Measurements from ENCODE around the gene SCAPER.
"Not testable (repeated sequence)": the region's sequence is repeated elsewhere in the genome, so short reads cannot be mapped to it uniquely, and the experiment has no call there.

The SCAPER gene

GRCh38 chr15:76916369-76916768, 11.2 kb upstream of the SCAPER start:
- DNase-seq (ENCODE audit: low spot score), result no peak

DNA sequence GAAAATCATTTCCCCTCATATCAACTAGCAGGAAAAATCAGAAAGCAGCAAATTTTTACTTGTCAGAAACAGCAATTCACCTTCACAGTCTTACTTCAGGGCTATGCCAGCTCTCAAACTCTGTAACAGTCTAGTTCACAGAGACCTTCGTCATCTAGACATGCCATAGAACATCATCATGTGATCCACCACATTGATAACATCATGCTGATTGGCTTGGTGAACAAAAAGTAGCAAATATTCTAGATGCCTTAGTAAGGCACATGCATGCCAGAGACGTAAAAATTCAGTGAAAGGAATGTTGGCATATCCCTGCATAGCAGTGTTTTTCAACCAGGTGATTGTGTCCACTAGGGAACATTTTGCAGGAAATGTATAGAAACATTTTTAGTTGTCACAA, 8.6 kb upstream of the SCAPER start:
- DNase-seq (ENCODE audit: low spot score), result no peak

GRCh38 chr15:76912430-76912829, 7.3 kb upstream of the SCAPER start:
- no peak for DNase-seq (ENCODE audit: low spot score)

DNA sequence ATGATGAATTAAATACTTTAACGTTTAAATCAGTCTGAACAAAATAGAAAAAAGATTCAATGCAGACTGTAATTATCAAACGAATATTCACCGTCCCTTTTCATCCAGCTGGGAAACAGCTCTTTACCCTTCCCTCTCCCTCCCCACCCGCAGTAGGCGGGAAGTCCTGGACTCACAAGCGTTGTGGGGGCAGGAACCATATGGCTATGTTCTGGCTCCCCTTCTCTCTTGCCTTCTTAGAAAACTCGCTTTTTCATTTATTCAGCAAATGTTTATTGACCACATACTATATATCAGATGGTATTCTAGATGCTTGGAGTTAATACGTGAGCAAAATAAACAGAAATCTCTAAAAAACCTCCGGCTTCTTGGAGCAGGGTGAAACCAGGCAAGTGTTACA, 715 bp upstream of the SCAPER start:
- DNase-seq (ENCODE audit: low spot score), result no peak

DNA sequence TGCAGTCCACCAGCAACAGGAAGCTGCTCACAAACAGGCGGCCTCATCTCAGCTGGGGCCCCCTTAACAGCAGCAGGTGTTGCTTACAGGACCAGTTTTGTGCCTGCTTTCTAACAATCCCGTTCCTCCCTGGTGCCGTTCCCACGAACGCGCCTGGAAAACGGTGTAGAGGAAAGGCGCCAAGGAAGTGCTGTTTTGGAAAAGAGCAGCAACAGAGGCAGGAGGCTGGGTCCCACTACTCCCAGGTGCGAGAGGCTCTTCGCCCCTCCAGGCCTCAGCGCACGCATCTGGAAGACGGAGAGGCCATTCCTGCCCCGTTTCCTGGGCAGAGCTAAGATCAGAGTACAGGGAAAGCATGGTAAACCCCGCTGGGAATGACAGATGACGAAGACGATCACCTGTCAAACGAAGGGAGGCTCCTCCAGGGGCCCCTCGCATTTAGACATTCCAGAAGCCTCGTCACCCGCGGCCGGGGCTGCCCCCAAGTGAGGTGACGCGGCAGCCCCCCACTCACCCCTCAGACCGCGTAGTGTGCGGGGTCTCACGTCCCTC, 603 bp downstream of the SCAPER start:
- peak; percentile 60 for DNase-seq (ENCODE audit: low spot score)

GRCh38 chr15:76903251-76903681, 1.9 kb downstream of the SCAPER start:
- DNase-seq (ENCODE audit: low spot score), result peak; percentile 37

GRCh38 chr15:76901965-76902364, 3.2 kb downstream of the SCAPER start:
- no peak for DNase-seq (ENCODE audit: low spot score)

- DNase-seq (ENCODE audit: low spot score), result not testable (repeated sequence)
Observed at GRCh38 chr15:76899931-76900310, 5.2 kb downstream of the SCAPER start.

- not testable (repeated sequence) for DNase-seq (ENCODE audit: low spot score)
Observed at GRCh38 chr15:76899176-76899930, 5.8 kb downstream of the SCAPER start.

GRCh38 chr15:76898102-76898501, 7.0 kb downstream of the SCAPER start:
- no peak for DNase-seq (ENCODE audit: low spot score)

GRCh38 chr15:76894174-76894573, 11.0 kb downstream of the SCAPER start:
- no peak for DNase-seq (ENCODE audit: low spot score)

- DNase-seq (ENCODE audit: low spot score), result not testable (repeated sequence)
Observed at GRCh38 chr15:76892836-76893235, 12.3 kb downstream of the SCAPER start.

- DNase-seq (ENCODE audit: low spot score), result not testable (repeated sequence)
Observed at GRCh38 chr15:76887280-76888141, 17.6 kb downstream of the SCAPER start.

- DNase-seq (ENCODE audit: low spot score), result no peak
Observed at GRCh38 chr15:76885212-76885611, 19.9 kb downstream of the SCAPER start.

- no peak for DNase-seq (ENCODE audit: low spot score)
Observed at GRCh38 chr15:76875911-76876310, 29.2 kb downstream of the SCAPER start.

DNA sequence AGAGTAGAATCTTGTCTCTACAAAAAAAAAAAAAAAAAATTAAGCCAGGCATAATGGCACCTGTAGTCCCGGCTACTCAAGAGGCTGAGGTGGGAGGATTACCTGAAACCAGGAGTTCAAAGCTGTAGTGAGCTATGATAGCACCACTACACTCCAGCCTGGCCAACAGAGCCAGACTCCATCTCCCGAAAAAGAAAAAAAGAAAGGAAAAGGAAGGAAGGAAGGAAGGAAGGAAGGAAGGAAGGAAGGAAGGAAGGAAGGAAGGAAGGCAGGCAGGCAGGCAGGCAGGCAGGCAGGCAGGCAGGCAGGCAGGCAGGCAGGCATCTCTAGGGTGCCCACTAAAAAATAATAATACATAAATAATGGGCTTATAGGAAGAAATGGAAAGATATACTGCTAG, 32.1 kb downstream of the SCAPER start:
- DNase-seq (ENCODE audit: low spot score), result not testable (repeated sequence)

DNA sequence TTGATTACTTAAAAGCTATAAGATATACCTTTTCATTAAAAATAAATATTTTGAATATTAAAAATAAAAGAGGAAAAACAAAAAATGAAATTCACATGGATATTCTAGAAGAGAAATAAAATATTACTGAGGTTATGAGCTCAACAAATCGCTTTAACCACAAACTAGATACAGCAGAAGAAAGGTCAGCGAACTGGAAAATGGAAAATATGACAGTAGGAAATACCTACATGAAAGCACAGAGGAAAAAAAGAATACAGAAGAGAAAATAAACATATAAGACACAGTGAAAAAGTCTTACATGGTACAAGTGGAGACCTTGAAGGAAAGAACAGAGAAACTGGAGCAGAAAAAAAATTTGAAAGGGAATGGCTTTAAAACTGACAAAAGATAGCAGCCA, 33.2 kb downstream of the SCAPER start:
- no peak for DNase-seq (ENCODE audit: low spot score)

DNA sequence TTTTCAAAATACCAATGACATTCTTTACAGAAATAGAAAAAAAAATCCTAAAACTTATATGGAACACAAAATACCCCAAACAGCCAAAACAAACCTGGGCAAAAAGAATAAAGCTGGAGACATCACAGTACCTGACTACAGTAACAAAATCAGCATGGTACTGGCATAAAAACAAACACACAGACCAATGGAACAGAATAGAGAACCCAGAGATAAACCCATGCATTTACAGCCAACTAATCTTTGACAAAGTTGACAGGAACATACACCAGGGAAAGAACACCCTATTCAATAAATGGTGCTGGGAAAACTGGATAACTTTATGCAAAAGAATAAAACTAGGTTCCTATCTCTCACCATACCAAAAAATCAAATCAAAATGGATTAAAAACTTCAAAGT, 36.4 kb downstream of the SCAPER start:
- no peak for DNase-seq (ENCODE audit: low spot score)

DNA sequence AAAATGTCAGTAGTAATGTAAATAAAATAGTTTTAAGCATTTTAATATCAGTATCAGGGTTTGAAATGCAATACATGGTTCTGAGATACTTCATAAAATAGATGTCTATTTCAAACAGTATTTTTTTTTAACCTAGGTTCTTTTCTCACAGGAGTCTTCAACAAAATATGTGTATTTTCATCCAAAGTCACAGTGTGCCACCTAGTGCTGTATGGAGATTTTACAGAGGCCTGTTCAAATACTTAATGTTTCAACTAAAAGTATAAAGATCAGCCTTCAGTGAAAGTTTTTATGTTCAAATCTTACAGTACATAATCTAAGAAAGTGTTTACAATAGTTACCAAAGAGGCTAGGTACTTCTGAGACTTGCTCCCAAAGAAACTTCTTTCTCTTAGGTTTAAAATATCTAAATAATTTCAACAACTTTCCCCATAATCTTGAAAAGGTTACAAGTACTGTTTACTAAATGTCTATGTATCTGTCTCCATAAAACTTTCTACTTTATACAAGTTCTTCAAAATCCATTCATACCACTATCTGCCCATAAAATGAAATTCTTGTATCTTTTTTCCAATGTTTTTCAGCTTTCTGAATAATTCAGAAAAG, 38.3 kb downstream of the SCAPER start:
- DNase-seq (ENCODE audit: low spot score), result peak; percentile 17

DNA sequence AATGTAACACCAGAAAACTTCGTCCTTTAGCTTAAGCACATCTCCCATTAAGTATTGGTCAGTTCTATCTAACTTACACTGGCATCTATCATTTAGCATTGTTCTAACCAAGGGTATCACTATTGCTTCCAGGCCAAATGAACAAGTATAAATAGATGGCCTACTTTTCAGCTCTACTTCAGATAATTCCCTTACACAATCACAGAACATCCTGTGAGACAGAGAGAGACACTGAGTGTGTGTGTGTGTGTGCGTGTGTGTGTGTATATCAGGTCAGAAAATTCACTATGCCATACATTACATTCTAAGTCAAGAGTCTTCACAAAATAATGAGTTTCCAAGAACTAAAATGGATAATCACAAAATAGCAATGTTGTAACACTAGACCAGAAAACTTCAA, 39.1 kb downstream of the SCAPER start:
- no peak for DNase-seq (ENCODE audit: low spot score)

DNA sequence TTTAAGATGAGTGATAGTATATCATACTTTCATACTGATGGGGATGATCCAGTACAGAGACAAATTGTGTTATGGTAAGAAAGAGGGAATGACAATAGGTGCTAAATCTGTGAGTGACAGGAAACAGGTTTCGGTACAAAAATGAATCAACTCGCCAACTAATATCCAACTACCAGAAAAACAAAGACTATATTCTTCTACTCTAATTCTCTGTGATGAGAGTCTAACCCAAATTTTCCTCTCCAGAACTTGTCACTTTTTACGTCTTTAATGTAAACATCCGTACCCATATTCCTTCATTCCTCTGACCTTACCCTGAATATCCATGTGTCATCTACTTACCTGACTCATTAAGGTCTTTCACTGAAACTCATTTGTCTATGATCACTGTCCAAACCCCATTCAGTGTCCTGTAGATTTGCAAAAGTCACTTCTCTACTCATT, 39.6 kb downstream of the SCAPER start:
- no peak for DNase-seq (ENCODE audit: low spot score)

GRCh38 chr15:76864586-76864985, 40.6 kb downstream of the SCAPER start:
- DNase-seq (ENCODE audit: low spot score), result no peak
